WERI-Rb-1 (cell line): Measurements from ENCODE around the gene SFT2D3.
A peak's percentile ranks its signal among the peaks of the same experiment; 100 is the strongest.

ENCODE experiments used
- DNase-seq: peaks from one replicate; pipeline ENCODE4 v3.0.0-alpha.2; 2020
- H3K27ac ChIP-seq: fragments of 250-450 bp; sonication (Bioruptor Pico); 2 replicates; pipeline ENCODE4 v1.5.1; 2020; ENCODE audit warnings: mild to moderate bottlenecking, moderate library complexity
- H3K27me3 ChIP-seq: fragments of 250-450 bp; sonication (Bioruptor Pico); 2 replicates; pipeline ENCODE4 v1.5.1; 2021; ENCODE audit warnings: mild to moderate bottlenecking, low read depth, moderate library complexity; ENCODE audit not compliant: insufficient read depth, severe bottlenecking
- H3K36me3 ChIP-seq: fragments of 250-450 bp; sonication (Bioruptor Pico); 2 replicates; pipeline ENCODE4 v1.5.1; 2020; ENCODE audit warnings: mild to moderate bottlenecking, moderate library complexity
- H3K4me3 ChIP-seq: 2 replicates; pipeline ENCODE4 v1.5.1; 2011; ENCODE audit warnings: low read depth, mild to moderate bottlenecking, control low read depth, low read length
- H3K9me3 ChIP-seq: fragments of 250-450 bp; sonication (Bioruptor Pico); 2 replicates; pipeline ENCODE4 v1.5.1; 2021; ENCODE audit warnings: mild to moderate bottlenecking, moderate library complexity; ENCODE audit not compliant: severe bottlenecking
- CTCF ChIP-seq: IDR thresholded peaks from 2 replicates; pipeline ENCODE4 v1.5.1; 2011; ENCODE audit warnings: low read depth, mild to moderate bottlenecking, control low read depth, inconsistent platforms, low read length

Gene SFT2D3

GRCh38 chr2:127735537-127736399 is 34.5 kb downstream of the SFT2D3 start:
- no peak for TF ChIP-seq CTCF
- no peak for DNase-seq
- no peak overlapping the region for H3K27ac ChIP-seq
- H3K36me3 ChIP-seq, result peaks cover 31% of the 10 kb centered on the region
- H3K4me3 ChIP-seq, result no peak overlapping the region
- H3K9me3 ChIP-seq, result no peaks in the 10 kb centered on the region
- no peaks in the 10 kb centered on the region for H3K27me3 ChIP-seq

GRCh38 chr2:127737892-127738291 is 36.6 kb downstream of the SFT2D3 start:
- Histone ChIP-seq H3K9me3 (no peaks in the 10 kb centered on the region), H3K4me3 (no peak overlapping the region), H3K27me3 (no peaks in the 10 kb centered on the region), H3K36me3 (peaks cover 32% of the 10 kb centered on the region), H3K27ac (no peak overlapping the region)
- DNase-seq, result no peak
- TF ChIP-seq CTCF, result no peak

GRCh38 chr2:127739800-127740199 is 38.5 kb downstream of the SFT2D3 start:
- Histone ChIP-seq H3K36me3 (peaks cover 37% of the 10 kb centered on the region), H3K4me3 (no peak overlapping the region), H3K27ac (no peak overlapping the region), H3K27me3 (no peaks in the 10 kb centered on the region), H3K9me3 (no peaks in the 10 kb centered on the region)
- no peak for TF ChIP-seq CTCF
- no peak for DNase-seq

GRCh38 chr2:127740665-127741288 is 39.5 kb downstream of the SFT2D3 start:
- H3K27ac ChIP-seq, result peak overlapping the region; percentile 56
- TF ChIP-seq CTCF, result no peak

GRCh38 chr2:127743477-127744026 is 42.3 kb downstream of the SFT2D3 start:
- no peak for TF ChIP-seq CTCF
- no peaks in the 10 kb centered on the region for H3K27me3 ChIP-seq
- no peak overlapping the region for H3K4me3 ChIP-seq
- peaks cover 35% of the 10 kb centered on the region for H3K36me3 ChIP-seq
- DNase-seq, result no peak
- no peaks in the 10 kb centered on the region for H3K9me3 ChIP-seq
- H3K27ac ChIP-seq, result no peak overlapping the region

More at GRCh38 chr2:127740665-127741288, 39.5 kb downstream of the SFT2D3 start:
- Histone ChIP-seq H3K36me3 (peaks cover 44% of the 10 kb centered on the region), H3K27me3 (no peaks in the 10 kb centered on the region), H3K4me3 (no peak overlapping the region), H3K9me3 (no peaks in the 10 kb centered on the region)
- DNase-seq, result no peak
